HG03108 (cell line): ENCODE measurements around the gene BACH1.
"Not testable (repeated sequence)": the region's sequence is repeated elsewhere in the genome, so short reads cannot be mapped to it uniquely, and the experiment has no call there.

Experiments used
- ATAC-seq: cut with Tn5 transposase; IDR thresholded peaks from one replicate; pipeline ENCODE4 v1.9.1; 2021; ENCODE audit warnings: moderate library complexity; ENCODE audit not compliant: unreplicated experiment

BACH1 gene

DNA sequence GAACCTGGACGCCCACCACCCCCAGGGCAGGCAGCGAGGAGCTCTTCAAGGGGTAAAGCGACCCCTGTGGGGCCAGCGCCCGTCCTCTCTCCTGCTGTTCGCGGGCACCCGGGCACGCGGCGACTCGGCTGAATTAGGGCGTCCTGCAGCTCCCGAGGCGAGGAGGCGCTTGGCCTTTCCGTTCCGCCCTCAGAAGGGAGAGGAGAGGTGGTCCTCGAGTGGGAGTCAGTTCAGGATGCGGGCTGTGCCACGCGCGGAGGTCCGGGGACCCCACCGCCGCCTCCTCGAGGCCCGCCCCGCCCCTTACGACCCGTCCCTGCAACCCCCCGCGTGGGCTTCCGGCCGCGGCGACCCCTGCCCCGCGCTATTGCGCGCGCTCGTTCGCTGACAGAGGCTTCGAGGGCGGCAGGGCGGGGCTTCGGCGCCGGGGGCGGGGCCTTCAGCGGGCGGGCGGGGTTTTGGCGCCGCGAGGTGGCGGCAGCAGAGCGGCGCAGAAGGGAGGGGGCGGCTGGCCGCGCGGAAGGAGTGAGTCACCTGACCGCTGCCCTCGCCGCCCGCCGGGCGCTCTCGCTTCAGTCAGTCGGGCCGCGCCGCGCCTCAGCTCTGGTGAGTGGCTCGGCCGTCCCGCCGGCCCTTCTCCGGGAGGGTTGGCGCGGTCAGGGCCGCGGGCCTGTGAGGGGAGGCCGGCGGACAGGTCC, at the start of gene BACH1:
BACH1 (plus strand) TSS at position 575 of the 698 bp plus-strand sequence. CDS start 22,359 bp downstream, outside the sequence.
- ATAC-seq = peak; percentile 41

GRCh38 chr21:29249289-29249688, 49.4 kb upstream of the BACH1 start:
- ATAC-seq = not testable (repeated sequence)

DNA sequence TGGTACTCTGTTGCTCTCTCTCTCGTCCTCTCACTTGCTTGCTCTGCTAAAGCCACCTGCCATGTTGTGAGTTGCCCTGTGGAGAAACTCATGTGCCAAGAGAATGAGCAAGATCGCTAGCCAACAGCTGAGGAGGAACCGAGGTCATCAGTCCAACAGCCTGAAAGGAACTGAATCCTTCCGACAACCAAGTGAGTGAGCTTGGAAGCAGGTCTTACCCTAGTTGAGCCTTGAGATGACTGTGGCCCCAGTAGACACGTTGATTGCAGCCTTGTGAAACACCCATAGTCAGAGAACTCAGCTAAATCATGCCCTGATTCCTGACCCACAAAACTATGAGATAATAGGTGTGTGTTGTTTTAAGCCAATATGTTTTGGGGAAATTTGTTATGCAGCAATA, 48.1 kb upstream of the BACH1 start:
- no peak for ATAC-seq

- ATAC-seq = not testable (repeated sequence)
These were observed 44.9 kb upstream of the BACH1 start for GRCh38 chr21:29253861-29254260.

- no peak for ATAC-seq
These were observed 44.2 kb upstream of the BACH1 start for GRCh38 chr21:29254550-29254949.

GRCh38 chr21:29256126-29256910, 42.4 kb upstream of the BACH1 start:
- ATAC-seq = no peak

DNA sequence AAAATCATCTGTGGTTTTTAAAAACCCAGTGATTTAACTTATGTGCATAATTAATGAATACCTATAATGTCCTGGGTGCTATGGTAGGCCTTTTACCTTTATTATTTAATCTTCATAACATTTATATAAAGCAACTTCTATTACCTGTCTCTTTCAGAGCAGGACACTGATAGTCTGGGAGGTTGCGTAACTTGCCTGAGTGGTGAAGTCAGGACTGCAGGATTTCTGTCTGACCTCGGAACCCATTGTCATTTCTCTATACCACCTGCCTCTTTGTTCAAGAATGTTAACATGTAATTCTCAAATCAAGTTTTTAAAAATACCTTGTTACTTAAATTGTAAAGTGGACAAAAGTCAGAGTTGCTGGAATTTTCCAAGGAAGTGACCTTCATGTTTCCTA, 41.0 kb upstream of the BACH1 start:
- no peak for ATAC-seq

- ATAC-seq = no peak
These were observed 39.9 kb upstream of the BACH1 start for GRCh38 chr21:29258626-29259338.

GRCh38 chr21:29260461-29260860, 38.3 kb upstream of the BACH1 start:
- ATAC-seq = no peak

- ATAC-seq = no peak
These were observed 36.9 kb upstream of the BACH1 start for GRCh38 chr21:29261555-29262540.

GRCh38 chr21:29264721-29265120, 34.0 kb upstream of the BACH1 start:
- ATAC-seq = no peak

GRCh38 chr21:29265690-29266479, 32.8 kb upstream of the BACH1 start:
- no peak for ATAC-seq

DNA sequence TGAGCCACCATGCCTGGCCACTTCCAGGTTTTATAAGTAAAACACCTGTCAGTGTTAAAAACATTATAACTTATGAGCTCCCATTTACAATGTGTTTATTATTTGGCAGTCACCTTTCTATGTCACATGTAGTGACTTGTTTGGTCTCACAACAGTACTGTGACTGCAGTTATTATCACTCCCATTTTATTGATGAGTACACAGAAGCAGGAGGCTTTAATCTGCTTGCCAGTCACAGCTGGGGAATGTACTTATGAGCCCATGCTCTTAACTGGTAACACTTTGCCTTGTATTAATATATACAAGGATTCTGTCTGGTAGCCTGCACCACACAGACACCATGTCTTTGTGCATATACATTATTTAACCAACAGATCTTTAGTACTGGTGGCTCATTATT, 31.1 kb upstream of the BACH1 start:
- ATAC-seq = no peak

DNA sequence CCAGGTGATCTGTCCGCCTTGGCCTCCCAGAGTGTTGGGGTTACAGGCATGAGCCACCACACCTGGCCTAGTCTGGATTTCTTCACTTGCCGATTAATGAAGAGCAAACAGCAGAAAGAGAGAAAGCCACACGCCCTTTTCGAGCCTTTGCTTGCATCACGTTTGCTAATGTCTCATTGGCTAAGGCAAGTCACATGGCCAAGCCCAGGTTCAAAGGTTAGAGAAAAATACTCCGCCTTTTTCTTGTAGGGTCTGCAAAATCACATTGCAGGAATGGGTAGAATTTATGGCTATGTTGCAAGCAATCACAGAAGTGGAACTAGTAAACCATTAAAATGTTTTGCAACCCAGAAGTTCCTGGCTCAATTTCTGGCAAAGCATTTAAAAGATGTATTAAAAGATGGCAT, 26.8 kb upstream of the BACH1 start:
- ATAC-seq = no peak

- ATAC-seq = no peak
These were observed 21.3 kb upstream of the BACH1 start for GRCh38 chr21:29277442-29277841.

DNA sequence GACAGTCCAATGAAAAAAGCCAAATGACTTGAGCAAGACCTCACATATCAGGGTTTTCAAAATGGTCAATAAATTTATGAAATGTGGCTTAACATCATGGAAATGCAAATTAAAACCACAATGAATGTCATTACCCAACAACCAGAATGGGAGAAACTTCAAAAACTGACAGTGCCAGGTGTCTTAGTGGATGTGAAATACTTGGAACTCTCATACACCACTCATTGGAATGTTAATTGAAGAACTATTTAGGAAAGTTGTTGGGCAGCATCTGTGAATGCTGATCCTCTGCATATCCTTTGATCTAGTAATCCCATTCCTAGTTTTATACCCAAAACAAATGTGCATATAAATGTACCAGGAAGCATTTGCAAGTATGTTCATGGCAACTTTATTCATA, 19.2 kb upstream of the BACH1 start:
- no peak for ATAC-seq

DNA sequence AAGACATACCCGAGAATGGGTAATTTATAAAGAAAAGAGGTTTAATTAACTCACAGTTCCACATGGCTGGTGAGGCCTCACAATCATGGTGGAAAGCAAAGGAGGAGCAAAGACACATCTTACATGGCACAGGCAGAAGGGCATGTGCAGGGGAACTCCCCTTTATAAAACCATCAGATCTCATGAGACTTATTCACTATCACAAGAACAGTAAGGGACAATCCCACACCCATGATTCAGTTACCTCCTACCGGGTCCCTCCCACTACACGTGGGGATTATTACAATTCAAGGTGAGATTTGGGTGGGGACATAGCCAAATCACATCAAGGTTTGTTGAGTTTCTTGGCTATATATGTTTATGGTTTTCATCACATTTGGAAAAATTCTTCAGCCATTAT, 16.9 kb upstream of the BACH1 start:
- ATAC-seq = not testable (repeated sequence)

DNA sequence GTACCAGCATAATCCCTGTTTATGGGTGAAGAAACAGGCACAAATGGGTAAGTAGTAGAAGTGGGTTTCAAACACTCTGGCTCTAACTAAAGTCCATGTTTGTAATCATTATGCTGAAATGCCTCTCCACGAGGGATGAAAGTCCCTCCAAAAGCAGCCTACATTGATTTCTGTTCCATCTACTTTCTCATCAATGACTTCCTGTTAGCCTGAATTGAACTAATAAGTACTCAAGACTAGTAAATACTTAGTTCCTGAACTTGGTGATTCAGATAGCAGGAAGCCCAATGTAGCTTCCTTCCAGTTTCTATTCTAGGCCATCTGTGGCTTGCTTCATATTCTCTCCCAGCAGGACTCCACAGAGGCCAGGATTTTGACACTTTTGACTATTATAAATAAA, 11.3 kb upstream of the BACH1 start:
- ATAC-seq = no peak

- no peak for ATAC-seq
These were observed 10.5 kb upstream of the BACH1 start for GRCh38 chr21:29288239-29288638.

DNA sequence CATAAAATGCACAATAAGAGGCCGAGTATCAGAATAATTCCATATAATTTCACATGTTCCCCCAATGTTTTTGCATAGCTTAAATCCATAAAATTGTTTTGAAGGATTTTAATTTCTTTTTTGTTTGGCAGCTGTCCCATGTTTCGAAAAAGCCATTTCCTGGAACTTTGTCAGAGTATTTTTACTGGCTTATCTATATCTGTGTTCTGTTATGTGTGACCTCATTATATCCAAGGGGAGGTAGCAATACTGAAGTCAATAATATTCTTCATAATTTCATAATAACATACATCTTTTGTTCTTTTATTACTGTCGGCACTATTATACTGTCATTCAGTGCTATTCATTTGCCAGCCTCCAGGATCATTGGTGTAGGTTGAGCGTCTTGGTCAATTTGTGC, 9.4 kb upstream of the BACH1 start:
- no peak for ATAC-seq
